PFSK-1 (cell line): ENCODE measurements around the gene SMARCA1.

Experiments
- POLR2AphosphoS5 ChIP-seq: IDR thresholded peaks from 2 replicates; pipeline ENCODE4 v1.6.1; 2012; ENCODE audit warnings: low read depth, mild to moderate bottlenecking, control low read depth, low read length, moderate library complexity
- TAF1 ChIP-seq: IDR thresholded peaks from 2 replicates; pipeline ENCODE4 v1.6.1; 2012; ENCODE audit warnings: low read length, control low read depth, borderline replicate concordance; ENCODE audit not compliant: insufficient read depth
- TF ChIP-seq, protein P1 (sequence below), 2 experiments: IDR thresholded peaks; 2 replicates each; pipeline versions ENCODE4 v1.6.1 to v1.8.0; 2011 to 2012; ENCODE audit warnings: low read depth in 2 of 2, low read length in 2 of 2, control low read depth in 1 of 2, inconsistent platforms in 1 of 2, mild to moderate bottlenecking in 1 of 2, moderate library complexity in 1 of 2; ENCODE audit not compliant: insufficient read depth in 1 of 2

GRCh38 chrX:129433461-129433860 is 89.8 kb downstream of the SMARCA1 start:
- TF ChIP-seq POLR2AphosphoS5 (no peak), TAF1 (no peak)
- TF ChIP-seq, protein P1, sequence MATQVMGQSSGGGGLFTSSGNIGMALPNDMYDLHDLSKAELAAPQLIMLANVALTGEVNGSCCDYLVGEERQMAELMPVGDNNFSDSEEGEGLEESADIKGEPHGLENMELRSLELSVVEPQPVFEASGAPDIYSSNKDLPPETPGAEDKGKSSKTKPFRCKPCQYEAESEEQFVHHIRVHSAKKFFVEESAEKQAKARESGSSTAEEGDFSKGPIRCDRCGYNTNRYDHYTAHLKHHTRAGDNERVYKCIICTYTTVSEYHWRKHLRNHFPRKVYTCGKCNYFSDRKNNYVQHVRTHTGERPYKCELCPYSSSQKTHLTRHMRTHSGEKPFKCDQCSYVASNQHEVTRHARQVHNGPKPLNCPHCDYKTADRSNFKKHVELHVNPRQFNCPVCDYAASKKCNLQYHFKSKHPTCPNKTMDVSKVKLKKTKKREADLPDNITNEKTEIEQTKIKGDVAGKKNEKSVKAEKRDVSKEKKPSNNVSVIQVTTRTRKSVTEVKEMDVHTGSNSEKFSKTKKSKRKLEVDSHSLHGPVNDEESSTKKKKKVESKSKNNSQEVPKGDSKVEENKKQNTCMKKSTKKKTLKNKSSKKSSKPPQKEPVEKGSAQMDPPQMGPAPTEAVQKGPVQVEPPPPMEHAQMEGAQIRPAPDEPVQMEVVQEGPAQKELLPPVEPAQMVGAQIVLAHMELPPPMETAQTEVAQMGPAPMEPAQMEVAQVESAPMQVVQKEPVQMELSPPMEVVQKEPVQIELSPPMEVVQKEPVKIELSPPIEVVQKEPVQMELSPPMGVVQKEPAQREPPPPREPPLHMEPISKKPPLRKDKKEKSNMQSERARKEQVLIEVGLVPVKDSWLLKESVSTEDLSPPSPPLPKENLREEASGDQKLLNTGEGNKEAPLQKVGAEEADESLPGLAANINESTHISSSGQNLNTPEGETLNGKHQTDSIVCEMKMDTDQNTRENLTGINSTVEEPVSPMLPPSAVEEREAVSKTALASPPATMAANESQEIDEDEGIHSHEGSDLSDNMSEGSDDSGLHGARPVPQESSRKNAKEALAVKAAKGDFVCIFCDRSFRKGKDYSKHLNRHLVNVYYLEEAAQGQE (IDR thresholded peaks at IDR 0.05; ENCODE audit: insufficient read depth in 1 of 2, low read depth in 2 of 2, low read length in 2 of 2), result no peak
